Heart left ventricle (tissue), 13 donors: ENCODE data around the gene SLIT3.

Experiments
- POLR2A ChIP-seq, 2 donors: fragments of 450-650 bp; IDR thresholded peaks; one replicate each; pipeline ENCODE4 v1.6.1; 2017; ENCODE audit warnings: antibody characterized with exemption in 2 of 2, mild to moderate bottlenecking in 2 of 2, moderate library complexity in 2 of 2
- TF ChIP-seq, protein P1 (sequence below), 12 donors: fragments of 200-600 bp; sonication (generic) in 4 of 12; IDR thresholded peaks; one replicate each; pipeline versions ENCODE4 v1.5.0 to v1.8.0; 2018 to 2022; ENCODE audit warnings: antibody characterized with exemption in 12 of 12, mild to moderate bottlenecking in 5 of 12
- donor health status: ischemic (EF 13 %, LVEDD 7.1; RV severe dilation, severe dysfunction).
- donor health status: DM: no; HTN: yes; CAD: no.
- donor health status: DM: no; HTN: no; CAD: no.
- donor health status: ischemic (EF 25% LVEDD 6.9; RV normal size, moderate dysfunction).
- donor health status: ischemic (EF 25% LVEDD 5.7; RV mildly dilated, moderate dysfunction).
- donor health status: ischemic (EF 35%, LVEDD 5.7; RV mildly dilated, moderate dysfunction).
- donor health status: nonischemic (EF 11% LVEDD 7.7; RV severe dilation, severe dysfunction).
- donor health status: DM: yes; HTN: yes; CAD: no.
- donor health status: PGD.
- donor health status: ischemic (EF 29% LVEDD 5.4; RV normal size, mild dysfunction).
- donor health status: nonischemic (EF 23%, LVEDD 6.1; RV moderate dilation, normal function).

DNA sequence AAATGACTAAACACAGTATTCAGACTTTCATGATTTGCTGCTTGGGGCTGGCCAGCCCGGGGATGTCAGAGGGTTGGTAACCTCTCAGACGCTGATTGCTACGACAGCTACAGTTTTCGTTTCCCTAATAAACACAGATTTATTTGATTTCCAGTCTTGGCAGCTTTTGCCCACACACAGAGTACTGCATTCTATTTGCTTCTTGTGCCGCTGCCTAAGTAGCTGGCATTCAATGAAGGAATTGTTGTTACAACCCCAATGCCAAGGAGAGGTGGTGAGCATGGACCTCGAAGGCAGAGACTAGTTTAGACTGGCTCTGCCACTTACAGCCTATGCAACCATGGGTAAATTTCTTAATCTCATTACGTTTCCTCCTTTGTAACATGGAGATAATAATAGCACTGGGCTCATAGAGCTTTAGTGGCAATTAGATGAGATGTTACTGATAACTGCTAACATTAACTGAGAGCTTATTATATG lies 474.7 kb downstream of the SLIT3 start:
- TF ChIP-seq, protein P1, sequence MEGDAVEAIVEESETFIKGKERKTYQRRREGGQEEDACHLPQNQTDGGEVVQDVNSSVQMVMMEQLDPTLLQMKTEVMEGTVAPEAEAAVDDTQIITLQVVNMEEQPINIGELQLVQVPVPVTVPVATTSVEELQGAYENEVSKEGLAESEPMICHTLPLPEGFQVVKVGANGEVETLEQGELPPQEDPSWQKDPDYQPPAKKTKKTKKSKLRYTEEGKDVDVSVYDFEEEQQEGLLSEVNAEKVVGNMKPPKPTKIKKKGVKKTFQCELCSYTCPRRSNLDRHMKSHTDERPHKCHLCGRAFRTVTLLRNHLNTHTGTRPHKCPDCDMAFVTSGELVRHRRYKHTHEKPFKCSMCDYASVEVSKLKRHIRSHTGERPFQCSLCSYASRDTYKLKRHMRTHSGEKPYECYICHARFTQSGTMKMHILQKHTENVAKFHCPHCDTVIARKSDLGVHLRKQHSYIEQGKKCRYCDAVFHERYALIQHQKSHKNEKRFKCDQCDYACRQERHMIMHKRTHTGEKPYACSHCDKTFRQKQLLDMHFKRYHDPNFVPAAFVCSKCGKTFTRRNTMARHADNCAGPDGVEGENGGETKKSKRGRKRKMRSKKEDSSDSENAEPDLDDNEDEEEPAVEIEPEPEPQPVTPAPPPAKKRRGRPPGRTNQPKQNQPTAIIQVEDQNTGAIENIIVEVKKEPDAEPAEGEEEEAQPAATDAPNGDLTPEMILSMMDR (IDR thresholded peaks at IDR 0.05): no peak
- TF ChIP-seq POLR2A (IDR thresholded peaks at IDR 0.05): no peak
